MG63 (cell line): ENCODE results near the gene DNASE1L3. TPM values are rescaled to one million over a fixed set of nuclear protein-coding genes. Genes with fewer than 3 reads are reported as not detected.
A peak's percentile ranks its signal among the peaks of the same experiment; 100 is the strongest.

Experiments
- DNase-seq: peaks from one replicate; pipeline ENCODE4 v3.0.0-alpha.2; 2020
- H3K27me3 ChIP-seq: fragments of 250-450 bp; sonication (Bioruptor Pico); 2 replicates; pipeline ENCODE4 v1.5.1; 2020; ENCODE audit warnings: mild to moderate bottlenecking, moderate library complexity
- H3K36me3 ChIP-seq: fragments of 250-450 bp; sonication (Bioruptor Pico); 2 replicates; pipeline ENCODE4 v1.5.1; 2020; ENCODE audit warnings: mild to moderate bottlenecking, moderate library complexity
- H3K4me3 ChIP-seq: fragments of 250-450 bp; sonication (Bioruptor Pico); 2 replicates; pipeline ENCODE4 v1.5.1; 2020; ENCODE audit warnings: mild to moderate bottlenecking, moderate library complexity
- H3K9me3 ChIP-seq: fragments of 250-450 bp; sonication (Bioruptor Pico); 2 replicates; pipeline ENCODE4 v1.5.1; 2020; ENCODE audit warnings: mild to moderate bottlenecking, moderate library complexity
- total RNA-seq: library from RNA; depleted of rRNA; stranded (reverse); fragments of >200 nt; shearing (Covaris generic); gene quantifications from 2 replicates; pipeline ENCODE4 v1.2.3, GENCODE V29; 2014; ENCODE audit warnings: low replicate concordance

The DNASE1L3 gene
- total RNA-seq, 1 experiment from 2014 or later, result not detected

- peak; percentile 86 for DNase-seq
- H3K4me3 ChIP-seq, result no peak overlapping the region
- no peaks in the 10 kb centered on the region for H3K27me3 ChIP-seq
- no peaks in the 10 kb centered on the region for H3K9me3 ChIP-seq
- peaks cover 72% of the 10 kb centered on the region for H3K36me3 ChIP-seq
These were observed 49.1 kb downstream of the DNASE1L3 start for GRCh38 chr3:58161435-58162398.

GRCh38 chr3:58160399-58160798, 50.4 kb downstream of the DNASE1L3 start:
- no peak for DNase-seq
- H3K36me3 ChIP-seq, result peaks cover 74% of the 10 kb centered on the region
- no peaks in the 10 kb centered on the region for H3K9me3 ChIP-seq
- no peaks in the 10 kb centered on the region for H3K27me3 ChIP-seq
- no peak overlapping the region for H3K4me3 ChIP-seq

GRCh38 chr3:58158442-58159153, 52.2 kb downstream of the DNASE1L3 start:
- Histone ChIP-seq H3K9me3 (no peaks in the 10 kb centered on the region), H3K4me3 (no peak overlapping the region), H3K27me3 (no peaks in the 10 kb centered on the region), H3K36me3 (peaks cover 64% of the 10 kb centered on the region)
- DNase-seq, result no peak

- Histone ChIP-seq H3K4me3 (no peak overlapping the region), H3K9me3 (no peaks in the 10 kb centered on the region), H3K27me3 (no peaks in the 10 kb centered on the region), H3K36me3 (peaks cover 63% of the 10 kb centered on the region)
- no peak for DNase-seq
These were observed 53.1 kb downstream of the DNASE1L3 start for GRCh38 chr3:58157700-58158099.

- Histone ChIP-seq H3K4me3 (no peak overlapping the region), H3K36me3 (peaks cover 50% of the 10 kb centered on the region), H3K9me3 (no peaks in the 10 kb centered on the region), H3K27me3 (no peaks in the 10 kb centered on the region)
- no peak for DNase-seq
These were observed 54.9 kb downstream of the DNASE1L3 start for GRCh38 chr3:58155838-58156237.

GRCh38 chr3:58154626-58155449, 55.9 kb downstream of the DNASE1L3 start:
- DNase-seq, result no peak
- peaks cover 52% of the 10 kb centered on the region for H3K36me3 ChIP-seq
- H3K4me3 ChIP-seq, result no peak overlapping the region
- no peaks in the 10 kb centered on the region for H3K27me3 ChIP-seq
- H3K9me3 ChIP-seq, result no peaks in the 10 kb centered on the region

- Histone ChIP-seq H3K4me3 (no peak overlapping the region), H3K27me3 (no peaks in the 10 kb centered on the region), H3K36me3 (peaks cover 59% of the 10 kb centered on the region), H3K9me3 (no peaks in the 10 kb centered on the region)
- no peak for DNase-seq
These were observed 57.4 kb downstream of the DNASE1L3 start for GRCh38 chr3:58153371-58153770.

GRCh38 chr3:58152225-58153015, 58.4 kb downstream of the DNASE1L3 start:
- H3K36me3 ChIP-seq, result peaks cover 58% of the 10 kb centered on the region
- no peaks in the 10 kb centered on the region for H3K9me3 ChIP-seq
- H3K4me3 ChIP-seq, result no peak overlapping the region
- no peak for DNase-seq
- H3K27me3 ChIP-seq, result no peaks in the 10 kb centered on the region

- Histone ChIP-seq H3K36me3 (peaks cover 66% of the 10 kb centered on the region), H3K27me3 (no peaks in the 10 kb centered on the region), H3K9me3 (no peaks in the 10 kb centered on the region), H3K4me3 (no peak overlapping the region)
- DNase-seq, result no peak
These were observed 59.1 kb downstream of the DNASE1L3 start for GRCh38 chr3:58151637-58152036.

GRCh38 chr3:58150810-58151199, 60.0 kb downstream of the DNASE1L3 start:
- no peak overlapping the region for H3K4me3 ChIP-seq

GRCh38 chr3:58150130-58150809, 60.5 kb downstream of the DNASE1L3 start:
- H3K36me3 ChIP-seq, result peaks cover 69% of the 10 kb centered on the region

More at GRCh38 chr3:58150810-58151199, 60.0 kb downstream of the DNASE1L3 start:
- Histone ChIP-seq H3K9me3 (no peaks in the 10 kb centered on the region), H3K36me3 (peaks cover 66% of the 10 kb centered on the region), H3K27me3 (no peaks in the 10 kb centered on the region)
- DNase-seq, result no peak

GRCh38 chr3:58148049-58148448, 62.7 kb downstream of the DNASE1L3 start:
- DNase-seq, result no peak
- Histone ChIP-seq H3K36me3 (peaks cover 68% of the 10 kb centered on the region), H3K9me3 (no peaks in the 10 kb centered on the region), H3K27me3 (no peaks in the 10 kb centered on the region), H3K4me3 (no peak overlapping the region)

More at GRCh38 chr3:58150130-58150809, 60.5 kb downstream of the DNASE1L3 start:
- no peak for DNase-seq
- no peaks in the 10 kb centered on the region for H3K27me3 ChIP-seq
- no peak overlapping the region for H3K4me3 ChIP-seq
- no peaks in the 10 kb centered on the region for H3K9me3 ChIP-seq

- Histone ChIP-seq H3K4me3 (no peak overlapping the region), H3K27me3 (no peaks in the 10 kb centered on the region), H3K9me3 (no peaks in the 10 kb centered on the region), H3K36me3 (peaks cover 66% of the 10 kb centered on the region)
- DNase-seq, result no peak
These were observed 66.1 kb downstream of the DNASE1L3 start for GRCh38 chr3:58144478-58145325.

- Histone ChIP-seq H3K9me3 (no peaks in the 10 kb centered on the region), H3K4me3 (no peak overlapping the region), H3K36me3 (peaks cover 69% of the 10 kb centered on the region), H3K27me3 (no peaks in the 10 kb centered on the region)
- DNase-seq, result no peak
These were observed 67.2 kb downstream of the DNASE1L3 start for GRCh38 chr3:58143417-58144055.
